Endothelial cell (in vitro differentiated cells): ENCODE measurements around the gene TMPRSS2. TPM values are rescaled to one million over a fixed set of nuclear protein-coding genes. Genes with fewer than 3 reads are reported as not detected.

ENCODE experiments used
- total RNA-seq: library from RNA; stranded (reverse); fragmentation: NEBNext Ultra II Directional; extraction: Animal tissue kit (Norgen Biotek cat#: 25700); gene quantifications from one replicate; pipeline ENCODE4 v1.2.1, GENCODE V29; 2021; ENCODE audit not compliant: unreplicated experiment

TMPRSS2 gene
- total RNA-seq, 1 donor from 2014 or later, result 46.3 TPM

Other genes starting within 250 kb of the TMPRSS2 start
- gene FAM3B, start 191.4 kb downstream of the TMPRSS2 start, total RNA-seq, result 0.33 TPM
- 5.4 TPM for gene MX2, start 146.1 kb downstream of the TMPRSS2 start, total RNA-seq
- gene MX1, start 81.9 kb downstream of the TMPRSS2 start, total RNA-seq, result 4.5 TPM